K562 (cell line): ENCODE results near the gene SDC3. TPM values are rescaled to one million over a fixed set of nuclear protein-coding genes. Genes with fewer than 3 reads are reported as not detected.

Source experiments
- CHD4 ChIP-seq: fragments of 200-600 bp; sonication (generic); IDR thresholded peaks from 3 replicates; pipeline ENCODE4 v1.6.1; 2012; ENCODE audit warnings: low read depth, mild to moderate bottlenecking, mixed read lengths, low read length, inconsistent platforms; ENCODE audit not compliant: insufficient read depth, insufficient replicate concordance, poor library complexity, severe bottlenecking
- ELF1 ChIP-seq: fragments of 200-800 bp; sonication (Bioruptor generic); IDR thresholded peaks from 2 replicates; pipeline ENCODE4 v1.6.1; 2016; ENCODE audit warnings: missing genetic modification characterization, missing compliant biosample characterization
- MTA2 ChIP-seq: fragments of 450-650 bp; IDR thresholded peaks from 2 replicates; pipeline ENCODE4 v1.6.1; 2016; ENCODE audit warnings: low read depth
- RBM14 ChIP-seq: fragments of 200-400 bp; formaldehyde crosslinking; IDR thresholded peaks from 2 replicates; pipeline ENCODE4 v1.6.1; 2018; ENCODE audit warnings: low read depth, mild to moderate bottlenecking, low read length, moderate library complexity, borderline replicate concordance; ENCODE audit not compliant: insufficient read depth
- SMAD1 ChIP-seq: fragments of 150-350 bp; IDR thresholded peaks from 2 replicates; pipeline ENCODE4 v1.6.1; 2014; ENCODE audit warnings: low read length, low read depth; ENCODE audit not compliant: partially characterized antibody
- SMAD3 ChIP-seq: fragments of 450-650 bp; formaldehyde crosslinking; conservative IDR thresholded peaks from 2 replicates; pipeline ENCODE4 v1.4.0; 2020; ENCODE audit warnings: mild to moderate bottlenecking
- ZNF766 ChIP-seq: fragments of 200-800 bp; sonication (Bioruptor generic); conservative IDR thresholded peaks from 2 replicates; pipeline ENCODE4 v1.6.1; 2016; ENCODE audit warnings: missing genetic modification characterization, missing compliant biosample characterization
- polyA plus RNA-seq, 8 experiments: library from polyadenylated mRNA; depleted of rRNA in 4 of 8; stranded (reverse) in 5 of 8; unstranded in 3 of 8; fragments of >200 nt; fragmentation: Nextera tagmentation in 2 of 8; fragmentation: Illumina TruSeq in 1 of 8; extraction: Ambion mirVana in 2 of 8; extraction: Trizol in 1 of 8; gene quantifications; 2 replicates each; pipeline versions ENCODE4 v1.2.1 to v1.2.3, GENCODE V29; 2011 to 2014; ENCODE audit warnings: inconsistent platforms in 1 of 8, missing spikeins in 1 of 8
- total RNA-seq, 7 experiments: library from RNA; depleted of rRNA in 6 of 7; stranded (reverse); fragments of >200 nt in 6 of 7; fragmentation: Illumina TruSeq in 2 of 7; extraction: Trizol in 2 of 7; gene quantifications; 2 replicates each; pipeline versions ENCODE4 v1.2.1 to v1.2.3, GENCODE V29; 2011 to 2021; ENCODE audit warnings: low replicate concordance in 1 of 7
- TF ChIP-seq, protein P1 (sequence below): fragments of 250-450 bp; sonication (Bioruptor Pico); IDR thresholded peaks from 2 replicates; pipeline ENCODE4 v1.4.0; 2020; ENCODE audit warnings: mild to moderate bottlenecking, moderate library complexity, borderline replicate concordance
- TF ChIP-seq, protein P2 (sequence below): fragments of 250-450 bp; sonication (Bioruptor Pico); IDR thresholded peaks from 2 replicates; pipeline ENCODE4 v1.5.1; 2021; ENCODE audit warnings: mild to moderate bottlenecking
- TF ChIP-seq, protein P3 (sequence below): fragments of 250-450 bp; sonication (Bioruptor Pico); IDR thresholded peaks from 2 replicates; pipeline ENCODE4 v1.4.0; 2020; ENCODE audit warnings: mild to moderate bottlenecking
- TF ChIP-seq, protein P4 (sequence below), 2 experiments: fragments of 450-650 bp; conservative IDR thresholded peaks; 2 replicates each; pipeline ENCODE4 v1.6.1; 2017; ENCODE audit warnings: mild to moderate bottlenecking in 2 of 2, moderate library complexity in 2 of 2
- TF ChIP-seq, protein P5 (sequence below): fragments of 200-800 bp; sonication (Bioruptor generic); IDR thresholded peaks from 2 replicates; pipeline ENCODE4 v1.6.1; 2016; ENCODE audit warnings: missing genetic modification characterization, missing compliant biosample characterization

The SDC3 gene
- total and polyA plus RNA-seq, 9 of the 15 experiments (the other 6 are each of a cell fraction or from before 2014, with no cell fraction given), result 0.38 to 44.1 (median 12.1) TPM

DNA sequence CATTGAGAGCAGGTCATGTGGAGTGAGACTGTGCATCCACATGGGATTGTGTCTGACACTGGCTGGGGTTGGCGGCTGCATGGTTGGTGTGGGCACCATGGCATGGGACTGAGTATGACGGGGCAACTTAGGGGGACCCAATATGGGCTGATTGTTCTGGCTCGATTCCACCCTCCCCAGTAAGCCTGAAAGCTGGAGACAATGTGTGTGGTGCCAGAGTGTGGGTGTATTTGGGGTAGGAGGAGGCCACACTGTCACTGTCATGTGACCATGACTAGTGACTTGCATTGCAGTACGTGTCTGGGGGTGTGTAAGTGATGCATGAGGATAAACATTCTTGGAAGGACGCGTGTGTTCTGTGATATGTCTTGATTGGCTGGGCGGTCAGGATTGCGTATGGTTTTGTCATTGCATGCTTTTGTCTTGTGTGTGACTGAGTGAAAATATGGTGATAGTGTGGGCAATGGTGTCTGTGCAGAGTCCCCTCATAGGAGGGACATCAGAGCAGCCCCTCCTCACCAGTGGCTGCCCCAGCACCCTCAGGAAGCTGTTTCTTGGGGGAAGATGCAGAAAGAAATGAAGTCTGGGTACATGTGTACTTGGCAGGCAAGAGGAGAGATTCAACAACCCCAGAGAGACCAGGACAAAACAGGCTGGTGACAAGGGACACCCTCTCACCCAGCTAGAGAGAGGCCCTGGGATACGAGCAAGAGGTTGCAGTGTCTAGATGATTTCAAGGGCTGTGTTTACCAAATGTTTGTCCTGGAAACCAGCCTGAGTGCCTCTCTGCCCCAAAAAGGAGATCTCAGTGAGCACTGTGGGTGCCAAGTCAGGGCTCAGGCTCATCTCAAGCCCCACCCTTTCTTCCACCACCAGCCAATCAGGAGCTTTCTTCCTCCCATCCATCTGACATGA lies 36.3 kb downstream of the SDC3 start (continued):
- TF ChIP-seq, protein P1, sequence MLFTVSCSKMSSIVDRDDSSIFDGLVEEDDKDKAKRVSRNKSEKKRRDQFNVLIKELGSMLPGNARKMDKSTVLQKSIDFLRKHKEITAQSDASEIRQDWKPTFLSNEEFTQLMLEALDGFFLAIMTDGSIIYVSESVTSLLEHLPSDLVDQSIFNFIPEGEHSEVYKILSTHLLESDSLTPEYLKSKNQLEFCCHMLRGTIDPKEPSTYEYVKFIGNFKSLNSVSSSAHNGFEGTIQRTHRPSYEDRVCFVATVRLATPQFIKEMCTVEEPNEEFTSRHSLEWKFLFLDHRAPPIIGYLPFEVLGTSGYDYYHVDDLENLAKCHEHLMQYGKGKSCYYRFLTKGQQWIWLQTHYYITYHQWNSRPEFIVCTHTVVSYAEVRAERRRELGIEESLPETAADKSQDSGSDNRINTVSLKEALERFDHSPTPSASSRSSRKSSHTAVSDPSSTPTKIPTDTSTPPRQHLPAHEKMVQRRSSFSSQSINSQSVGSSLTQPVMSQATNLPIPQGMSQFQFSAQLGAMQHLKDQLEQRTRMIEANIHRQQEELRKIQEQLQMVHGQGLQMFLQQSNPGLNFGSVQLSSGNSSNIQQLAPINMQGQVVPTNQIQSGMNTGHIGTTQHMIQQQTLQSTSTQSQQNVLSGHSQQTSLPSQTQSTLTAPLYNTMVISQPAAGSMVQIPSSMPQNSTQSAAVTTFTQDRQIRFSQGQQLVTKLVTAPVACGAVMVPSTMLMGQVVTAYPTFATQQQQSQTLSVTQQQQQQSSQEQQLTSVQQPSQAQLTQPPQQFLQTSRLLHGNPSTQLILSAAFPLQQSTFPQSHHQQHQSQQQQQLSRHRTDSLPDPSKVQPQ (CRISPR knock-in tag), result peak; percentile 81
- TF ChIP-seq, protein P2, sequence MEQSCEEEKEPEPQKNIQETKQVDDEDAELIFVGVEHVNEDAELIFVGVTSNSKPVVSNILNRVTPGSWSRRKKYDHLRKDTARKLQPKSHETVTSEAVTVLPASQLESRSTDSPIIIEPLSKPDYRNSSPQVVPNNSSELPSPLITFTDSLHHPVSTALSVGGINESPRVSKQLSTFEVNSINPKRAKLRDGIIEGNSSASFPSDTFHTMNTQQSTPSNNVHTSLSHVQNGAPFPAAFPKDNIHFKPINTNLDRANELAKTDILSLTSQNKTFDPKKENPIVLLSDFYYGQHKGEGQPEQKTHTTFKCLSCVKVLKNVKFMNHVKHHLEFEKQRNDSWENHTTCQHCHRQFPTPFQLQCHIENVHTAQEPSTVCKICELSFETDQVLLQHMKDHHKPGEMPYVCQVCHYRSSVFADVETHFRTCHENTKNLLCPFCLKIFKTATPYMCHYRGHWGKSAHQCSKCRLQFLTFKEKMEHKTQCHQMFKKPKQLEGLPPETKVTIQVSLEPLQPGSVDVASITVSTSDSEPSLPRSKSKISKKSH (CRISPR knock-in tag), result peak; percentile 84
- no peak for TF ChIP-seq SMAD1
- TF ChIP-seq, protein P3, sequence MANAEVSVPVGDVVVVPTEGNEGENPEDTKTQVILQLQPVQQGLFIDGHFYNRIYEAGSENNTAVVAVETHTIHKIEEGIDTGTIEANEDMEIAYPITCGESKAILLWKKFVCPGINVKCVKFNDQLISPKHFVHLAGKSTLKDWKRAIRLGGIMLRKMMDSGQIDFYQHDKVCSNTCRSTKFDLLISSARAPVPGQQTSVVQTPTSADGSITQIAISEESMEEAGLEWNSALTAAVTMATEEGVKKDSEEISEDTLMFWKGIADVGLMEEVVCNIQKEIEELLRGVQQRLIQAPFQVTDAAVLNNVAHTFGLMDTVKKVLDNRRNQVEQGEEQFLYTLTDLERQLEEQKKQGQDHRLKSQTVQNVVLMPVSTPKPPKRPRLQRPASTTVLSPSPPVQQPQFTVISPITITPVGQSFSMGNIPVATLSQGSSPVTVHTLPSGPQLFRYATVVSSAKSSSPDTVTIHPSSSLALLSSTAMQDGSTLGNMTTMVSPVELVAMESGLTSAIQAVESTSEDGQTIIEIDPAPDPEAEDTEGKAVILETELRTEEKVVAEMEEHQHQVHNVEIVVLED (CRISPR knock-in tag), result peak; percentile 77
- no peak for TF ChIP-seq RBM14
- TF ChIP-seq, protein P4, sequence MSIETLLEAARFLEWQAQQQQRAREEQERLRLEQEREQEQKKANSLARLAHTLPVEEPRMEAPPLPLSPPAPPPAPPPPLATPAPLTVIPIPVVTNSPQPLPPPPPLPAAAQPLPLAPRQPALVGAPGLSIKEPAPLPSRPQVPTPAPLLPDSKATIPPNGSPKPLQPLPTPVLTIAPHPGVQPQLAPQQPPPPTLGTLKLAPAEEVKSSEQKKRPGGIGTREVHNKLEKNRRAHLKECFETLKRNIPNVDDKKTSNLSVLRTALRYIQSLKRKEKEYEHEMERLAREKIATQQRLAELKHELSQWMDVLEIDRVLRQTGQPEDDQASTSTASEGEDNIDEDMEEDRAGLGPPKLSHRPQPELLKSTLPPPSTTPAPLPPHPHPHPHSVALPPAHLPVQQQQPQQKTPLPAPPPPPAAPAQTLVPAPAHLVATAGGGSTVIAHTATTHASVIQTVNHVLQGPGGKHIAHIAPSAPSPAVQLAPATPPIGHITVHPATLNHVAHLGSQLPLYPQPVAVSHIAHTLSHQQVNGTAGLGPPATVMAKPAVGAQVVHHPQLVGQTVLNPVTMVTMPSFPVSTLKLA (conservative IDR thresholded peaks at IDR 0.05), result peak; percentile 97 to 98
- TF ChIP-seq CHD4, result no peak
- TF ChIP-seq ELF1 (tag), result 0 out of 2 replicates have a peak, but pooled peaks have one; percentile 23
- peak; percentile 99 for TF ChIP-seq ZNF766 (CRISPR knock-in tag)
- TF ChIP-seq SMAD3 (CRISPR knock-in tag), result peak; percentile 99
- TF ChIP-seq MTA2, result peak; percentile 50
- TF ChIP-seq, protein P5, sequence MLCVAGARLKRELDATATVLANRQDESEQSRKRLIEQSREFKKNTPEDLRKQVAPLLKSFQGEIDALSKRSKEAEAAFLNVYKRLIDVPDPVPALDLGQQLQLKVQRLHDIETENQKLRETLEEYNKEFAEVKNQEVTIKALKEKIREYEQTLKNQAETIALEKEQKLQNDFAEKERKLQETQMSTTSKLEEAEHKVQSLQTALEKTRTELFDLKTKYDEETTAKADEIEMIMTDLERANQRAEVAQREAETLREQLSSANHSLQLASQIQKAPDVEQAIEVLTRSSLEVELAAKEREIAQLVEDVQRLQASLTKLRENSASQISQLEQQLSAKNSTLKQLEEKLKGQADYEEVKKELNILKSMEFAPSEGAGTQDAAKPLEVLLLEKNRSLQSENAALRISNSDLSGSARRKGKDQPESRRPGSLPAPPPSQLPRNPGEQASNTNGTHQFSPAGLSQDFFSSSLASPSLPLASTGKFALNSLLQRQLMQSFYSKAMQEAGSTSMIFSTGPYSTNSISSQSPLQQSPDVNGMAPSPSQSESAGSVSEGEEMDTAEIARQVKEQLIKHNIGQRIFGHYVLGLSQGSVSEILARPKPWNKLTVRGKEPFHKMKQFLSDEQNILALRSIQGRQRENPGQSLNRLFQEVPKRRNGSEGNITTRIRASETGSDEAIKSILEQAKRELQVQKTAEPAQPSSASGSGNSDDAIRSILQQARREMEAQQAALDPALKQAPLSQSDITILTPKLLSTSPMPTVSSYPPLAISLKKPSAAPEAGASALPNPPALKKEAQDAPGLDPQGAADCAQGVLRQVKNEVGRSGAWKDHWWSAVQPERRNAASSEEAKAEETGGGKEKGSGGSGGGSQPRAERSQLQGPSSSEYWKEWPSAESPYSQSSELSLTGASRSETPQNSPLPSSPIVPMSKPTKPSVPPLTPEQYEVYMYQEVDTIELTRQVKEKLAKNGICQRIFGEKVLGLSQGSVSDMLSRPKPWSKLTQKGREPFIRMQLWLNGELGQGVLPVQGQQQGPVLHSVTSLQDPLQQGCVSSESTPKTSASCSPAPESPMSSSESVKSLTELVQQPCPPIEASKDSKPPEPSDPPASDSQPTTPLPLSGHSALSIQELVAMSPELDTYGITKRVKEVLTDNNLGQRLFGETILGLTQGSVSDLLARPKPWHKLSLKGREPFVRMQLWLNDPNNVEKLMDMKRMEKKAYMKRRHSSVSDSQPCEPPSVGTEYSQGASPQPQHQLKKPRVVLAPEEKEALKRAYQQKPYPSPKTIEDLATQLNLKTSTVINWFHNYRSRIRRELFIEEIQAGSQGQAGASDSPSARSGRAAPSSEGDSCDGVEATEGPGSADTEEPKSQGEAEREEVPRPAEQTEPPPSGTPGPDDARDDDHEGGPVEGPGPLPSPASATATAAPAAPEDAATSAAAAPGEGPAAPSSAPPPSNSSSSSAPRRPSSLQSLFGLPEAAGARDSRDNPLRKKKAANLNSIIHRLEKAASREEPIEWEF (CRISPR knock-in tag), result peak; percentile 91
